HG03571 (cell line): Measurements from ENCODE around the gene FXYD4.

Experiments used
- ATAC-seq: cut with Tn5 transposase; IDR thresholded peaks from one replicate; pipeline ENCODE4 v1.9.1; 2021; ENCODE audit not compliant: unreplicated experiment

FXYD4 gene

GRCh38 chr10:43393606-43394360, 22.3 kb downstream of the FXYD4 start:
- ATAC-seq: no peak

DNA sequence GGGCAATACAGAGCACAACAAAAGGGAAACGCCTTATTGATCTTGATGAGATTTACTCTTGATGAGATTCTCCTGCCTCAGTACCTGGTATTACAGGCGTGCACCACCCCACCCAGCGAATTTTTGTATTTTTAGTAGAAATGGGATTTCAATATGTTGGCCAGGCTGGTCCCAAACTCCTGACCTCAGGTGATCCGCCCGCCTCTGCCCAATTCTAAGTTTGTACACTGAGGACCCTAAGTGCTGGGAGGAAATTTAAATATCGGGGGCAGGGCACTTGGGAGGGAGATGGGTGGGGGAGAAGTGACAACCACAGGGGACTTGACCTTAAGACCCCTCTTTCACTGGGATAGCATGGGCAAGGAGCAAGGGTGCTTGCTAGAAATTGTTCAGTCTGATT, 23.4 kb downstream of the FXYD4 start:
- ATAC-seq: no peak

- ATAC-seq: no peak
These were observed 24.2 kb downstream of the FXYD4 start for GRCh38 chr10:43395571-43396060.

DNA sequence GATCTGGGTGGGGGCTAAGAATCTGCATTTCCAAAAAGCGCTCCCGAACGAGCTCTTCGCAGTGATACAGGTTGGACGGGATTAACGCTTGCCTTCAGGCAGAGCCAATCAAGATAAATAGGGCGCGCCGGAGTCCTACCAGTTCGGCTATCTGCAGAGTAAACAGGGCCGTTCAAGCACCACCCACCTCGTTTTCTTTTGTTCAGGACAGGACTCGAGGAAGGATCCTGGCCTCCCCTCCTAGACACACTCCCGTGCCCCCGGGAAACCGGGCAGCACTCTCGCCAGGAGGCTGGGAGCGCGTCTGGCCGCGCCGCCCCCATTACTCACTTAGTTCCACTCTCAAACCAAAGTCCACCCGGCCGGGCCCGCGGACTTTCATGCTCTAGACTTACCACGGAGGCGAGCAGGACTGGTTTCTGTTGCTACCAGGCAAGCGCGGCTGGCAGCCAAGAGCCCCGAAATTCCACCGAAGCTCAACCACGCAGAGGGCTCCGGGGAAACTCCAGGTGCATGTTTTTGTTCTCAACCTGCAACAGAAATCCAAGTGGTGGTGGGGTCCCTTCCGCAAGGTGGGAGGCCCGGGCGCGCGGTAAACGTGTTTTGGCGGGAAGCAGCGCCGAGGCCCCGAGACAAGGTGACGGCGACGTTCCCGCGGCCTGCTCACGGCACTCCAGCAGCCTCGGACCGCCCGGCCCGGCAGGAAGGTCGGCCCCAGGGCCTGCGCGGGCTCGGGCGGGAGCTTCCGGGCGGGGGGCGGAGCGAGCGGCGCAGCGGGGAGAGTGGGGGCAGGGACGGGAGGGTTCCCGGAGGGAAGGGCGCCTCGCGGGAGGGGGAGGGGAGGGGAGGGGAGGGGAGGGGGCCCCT, 24.9 kb downstream of the FXYD4 start:
- peak; percentile 47 for ATAC-seq

DNA sequence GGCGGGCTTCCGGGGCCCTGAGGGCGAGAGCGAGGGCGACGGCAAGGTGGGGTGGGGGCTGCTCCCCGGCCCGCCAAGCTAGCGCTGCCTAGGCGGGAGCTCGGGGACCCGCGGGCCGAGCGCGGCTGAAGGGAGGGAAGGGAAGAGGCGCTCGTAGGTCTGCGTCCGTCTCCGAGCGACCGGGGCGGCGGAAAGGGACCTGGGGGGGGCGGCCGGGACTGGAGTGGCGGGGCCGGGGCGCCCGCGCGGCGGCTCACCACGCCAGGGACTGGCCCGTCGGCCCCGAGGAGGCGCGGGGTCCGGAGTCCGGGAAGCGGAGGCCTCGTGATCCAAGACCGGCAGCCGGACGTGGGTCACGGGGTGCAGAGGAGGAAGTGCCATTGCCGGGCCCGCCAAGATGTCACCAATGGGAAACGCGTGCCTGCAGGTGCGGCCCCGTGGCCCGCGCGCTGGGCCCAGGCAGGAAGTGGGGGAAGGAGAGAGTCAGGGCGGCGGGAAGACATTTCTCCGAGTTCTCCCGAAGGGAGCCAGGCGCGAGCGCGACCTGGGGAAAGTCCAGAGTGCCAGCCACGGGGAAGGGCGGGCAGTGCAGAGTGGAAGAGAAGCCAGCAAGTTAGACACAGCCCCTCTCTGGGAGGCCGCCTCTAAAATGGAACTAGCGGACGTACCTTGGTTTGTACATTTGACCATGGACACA, 25.6 kb downstream of the FXYD4 start:
- peak; percentile 79 for ATAC-seq

DNA sequence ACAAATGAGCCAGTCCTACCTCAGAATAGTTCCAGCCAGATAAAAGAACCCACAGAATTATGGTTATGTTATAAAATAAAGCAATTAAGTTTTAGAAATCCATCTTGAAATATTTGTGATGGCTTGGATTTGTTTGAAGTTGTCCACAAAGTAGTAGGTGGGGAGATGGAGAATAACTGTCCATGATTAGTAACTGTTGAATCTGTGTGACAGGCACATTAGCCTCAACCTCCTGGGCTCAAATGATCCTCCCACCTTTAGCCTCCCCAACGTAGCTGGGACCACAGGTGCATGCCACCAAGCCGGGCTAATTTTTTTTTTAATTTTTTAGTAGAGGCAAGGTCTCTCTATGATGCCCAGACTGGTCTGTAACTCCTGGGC, 27.5 kb downstream of the FXYD4 start:
- ATAC-seq: no peak

DNA sequence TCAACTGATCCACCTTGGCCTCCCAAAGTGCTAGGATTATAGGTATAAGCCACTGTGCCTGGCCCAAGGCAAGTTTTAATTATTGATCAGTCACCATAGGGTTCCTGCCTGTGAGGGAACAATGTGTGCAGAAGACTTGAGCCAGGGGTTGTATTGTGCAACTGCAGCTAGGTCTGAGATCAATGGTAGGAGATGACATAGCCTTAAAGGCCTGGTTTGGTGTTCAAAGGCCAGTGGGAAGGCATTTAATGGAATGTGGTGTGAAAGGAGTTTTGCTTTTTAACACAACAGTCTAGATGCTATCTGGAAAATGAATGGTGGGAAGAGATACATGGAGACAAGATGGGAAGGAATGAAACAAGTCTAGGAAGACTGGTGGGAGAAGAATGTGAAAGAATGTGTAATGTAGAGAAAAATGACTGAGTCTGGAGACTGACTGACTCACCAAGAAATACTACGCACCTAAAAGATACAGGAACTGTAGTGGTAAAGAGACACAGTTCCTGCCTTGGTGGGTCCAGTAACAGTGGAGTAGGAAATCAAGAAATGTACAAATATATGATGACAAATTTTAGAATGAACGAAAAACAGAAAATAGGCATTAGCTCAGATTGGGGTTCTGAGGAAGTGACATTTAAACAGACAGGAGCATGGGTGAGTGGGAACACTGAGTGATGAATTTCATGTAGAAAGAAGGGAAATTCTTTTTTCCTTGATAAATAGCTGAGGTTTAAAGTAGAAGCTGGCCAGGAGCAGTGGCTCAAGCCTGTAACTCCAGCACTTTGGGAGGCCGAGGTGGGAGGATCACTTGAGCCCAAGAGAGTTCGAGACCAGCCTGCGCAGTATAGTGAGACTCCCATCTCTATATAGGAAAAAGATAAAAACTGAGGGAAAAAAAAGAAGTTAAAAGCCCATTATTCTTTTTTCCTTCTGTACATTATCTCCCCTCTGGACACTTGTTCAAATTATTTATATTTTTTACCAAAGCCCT, 28.2 kb downstream of the FXYD4 start:
- ATAC-seq: no peak

- no peak for ATAC-seq
These were observed 30.2 kb downstream of the FXYD4 start for GRCh38 chr10:43401627-43402026.

DNA sequence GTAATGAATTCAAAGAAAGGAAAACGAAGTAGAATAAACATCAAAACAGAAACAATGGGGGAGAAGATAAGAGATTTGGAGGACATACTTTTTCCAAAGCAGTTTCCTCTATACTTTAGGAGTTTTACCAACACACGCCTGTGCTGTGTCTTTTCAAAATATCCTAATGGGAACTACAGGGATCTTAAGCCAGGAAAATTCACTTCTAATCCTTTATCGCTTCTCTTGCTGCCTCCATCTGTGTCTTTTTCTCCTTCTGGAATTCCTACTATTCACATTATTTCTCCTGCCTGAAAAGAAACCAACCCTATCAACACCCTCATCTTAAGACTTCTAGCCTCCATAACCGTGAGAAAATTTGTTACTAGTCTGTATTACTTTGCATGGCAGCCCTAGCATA, 30.7 kb downstream of the FXYD4 start:
- ATAC-seq: no peak

- no peak for ATAC-seq
These were observed 31.5 kb downstream of the FXYD4 start for GRCh38 chr10:43402880-43403452.

DNA sequence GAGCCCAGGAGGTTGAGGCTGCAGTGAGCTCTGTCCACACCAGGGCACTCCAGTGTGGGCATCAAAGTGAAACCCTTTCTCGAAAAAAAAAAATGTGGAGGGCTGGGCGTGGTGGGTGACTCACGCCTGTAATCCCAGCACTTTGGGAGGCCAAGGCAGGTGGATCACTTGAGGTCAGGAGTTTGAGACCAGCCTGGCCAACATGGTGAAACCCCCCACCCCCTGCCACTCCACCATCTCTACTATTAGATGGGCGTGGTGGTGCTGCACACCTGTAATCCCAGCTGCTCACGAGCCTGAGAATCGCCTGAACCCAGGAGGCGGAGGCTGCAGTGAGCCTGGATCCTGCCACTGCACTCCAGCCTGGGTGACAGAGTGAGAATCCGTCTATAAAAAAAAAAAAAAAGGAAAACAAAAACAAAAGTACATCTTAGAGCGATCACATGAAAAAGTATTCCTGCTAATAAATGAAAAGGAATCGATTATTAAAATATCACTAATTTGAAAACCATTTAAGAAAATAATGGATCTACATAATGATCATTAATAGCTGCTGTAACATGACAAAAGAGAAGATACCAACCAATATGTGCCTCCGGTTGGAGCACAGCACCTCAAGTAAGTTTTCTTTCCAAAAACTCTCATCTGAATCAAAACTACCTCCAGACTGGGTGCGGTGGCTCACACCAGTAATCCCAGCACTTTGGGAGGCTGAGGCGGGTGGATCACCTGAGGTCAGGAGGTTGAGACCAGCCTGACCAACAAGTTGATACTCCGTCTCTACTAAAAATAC, 32.7 kb downstream of the FXYD4 start:
- no peak for ATAC-seq

DNA sequence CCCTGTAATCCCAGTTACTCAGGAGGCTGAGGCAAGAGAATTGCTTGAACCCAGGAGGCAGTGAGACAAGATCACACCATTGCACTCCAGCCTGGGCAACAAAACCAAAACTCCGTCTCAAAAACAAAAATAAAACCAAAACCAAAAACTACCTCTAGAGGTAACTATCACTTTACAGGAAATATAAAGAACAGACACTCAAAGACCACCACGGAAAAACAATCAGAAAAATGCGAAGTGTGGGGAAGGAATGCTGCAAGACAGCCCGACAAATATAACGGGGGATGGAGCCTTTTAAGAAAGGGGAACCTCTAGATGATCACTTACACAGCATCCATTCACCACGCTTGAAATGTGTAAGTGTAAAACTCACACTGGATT, 33.3 kb downstream of the FXYD4 start:
- no peak for ATAC-seq

- peak; percentile 17 for ATAC-seq
These were observed 35.7 kb downstream of the FXYD4 start for GRCh38 chr10:43407148-43407575.

DNA sequence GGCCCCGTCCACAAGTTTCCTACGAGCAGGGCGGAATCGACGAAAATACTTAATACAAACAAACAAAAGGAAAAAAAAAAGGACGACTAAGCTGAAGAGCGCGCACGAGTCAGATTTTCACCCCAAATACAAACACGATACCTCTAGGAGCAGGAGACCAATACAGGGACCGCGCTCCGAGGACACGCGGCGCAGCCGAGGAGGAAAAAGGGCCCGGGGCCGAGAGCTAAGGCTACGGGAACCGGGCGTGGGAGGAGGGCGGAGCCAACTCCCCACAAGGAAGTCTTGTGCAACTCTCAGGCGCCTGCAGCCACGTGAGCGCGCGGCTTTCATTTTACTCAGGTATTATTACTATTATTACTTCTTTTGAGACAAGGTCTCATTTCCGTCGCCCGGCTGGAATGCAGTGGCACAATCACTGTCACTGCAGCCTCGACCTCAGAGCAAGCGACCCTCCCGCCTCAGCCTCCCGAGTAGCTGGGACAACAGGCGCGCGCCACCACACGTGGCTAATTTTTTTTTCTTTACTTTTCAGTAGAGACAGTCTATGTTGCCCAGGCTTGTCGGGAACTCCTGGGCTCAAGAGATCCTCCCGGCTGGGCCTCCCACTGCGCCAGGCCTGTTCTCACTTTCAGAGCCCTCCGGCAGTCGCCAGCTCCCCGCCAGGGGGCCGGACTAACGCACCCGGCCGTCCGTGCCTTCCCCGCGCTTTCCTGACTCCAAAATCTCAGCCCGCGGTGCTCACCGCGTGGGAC, 36.3 kb downstream of the FXYD4 start:
- ATAC-seq: peak; percentile 39

- peak; percentile 1 for ATAC-seq
These were observed 36.9 kb downstream of the FXYD4 start for GRCh38 chr10:43408331-43408709.

- peak; percentile 67 for ATAC-seq
These were observed 37.4 kb downstream of the FXYD4 start, which contains the start of gene HNRNPF for GRCh38 chr10:43408710-43409384. HNRNPF (minus strand) TSS chr10:43409186; CDS start chr10:43387884, 21,302 bp downstream.

- ATAC-seq: no peak
These were observed 38.1 kb downstream of the FXYD4 start for GRCh38 chr10:43409385-43410109.
